OCI-LY1 (cell line): ENCODE measurements around the gene KBTBD12.

Source experiments
- H2AFZ ChIP-seq: fragments of 200-600 bp; sonication (generic), shearing (Covaris generic); 2 replicates; pipeline ENCODE4 v1.6.0; 2014; ENCODE audit warnings: antibody characterized with exemption, mild to moderate bottlenecking, low read length
- H3F3A ChIP-seq: fragments of 200-600 bp; sonication (generic), shearing (Covaris generic); 2 replicates; pipeline ENCODE4 v1.6.0; 2014; ENCODE audit warnings: mild to moderate bottlenecking, antibody characterized with exemption, low read length, moderate library complexity; ENCODE audit not compliant: insufficient read depth
- H3K27ac ChIP-seq: fragments of 200-600 bp; sonication (generic); 2 replicates; pipeline ENCODE4 v1.5.1; 2014; ENCODE audit warnings: low read length, mixed run types, mild to moderate bottlenecking, low read depth; ENCODE audit not compliant: poor library complexity, severe bottlenecking
- H3K27me3 ChIP-seq: fragments of 200-600 bp; sonication (generic); 2 replicates; pipeline ENCODE4 v1.6.0; 2014; ENCODE audit warnings: antibody characterized with exemption, mild to moderate bottlenecking, low read length, moderate library complexity; ENCODE audit not compliant: insufficient read depth
- H3K36me3 ChIP-seq: fragments of 200-600 bp; sonication (generic); 2 replicates; pipeline ENCODE4 v1.6.1; 2014; ENCODE audit warnings: mild to moderate bottlenecking, antibody characterized with exemption, low read length, moderate library complexity, mixed read lengths; ENCODE audit not compliant: insufficient read depth
- H3K4me1 ChIP-seq: fragments of 200-600 bp; sonication (generic); 2 replicates; pipeline ENCODE4 v1.5.1; 2014; ENCODE audit warnings: mild to moderate bottlenecking, low read length, moderate library complexity; ENCODE audit not compliant: insufficient read depth, severe bottlenecking
- H3K4me2 ChIP-seq: fragments of 200-600 bp; sonication (generic), shearing (Covaris generic); 2 replicates; pipeline ENCODE4 v1.6.1; 2014; ENCODE audit warnings: low read length
- H3K4me3 ChIP-seq: fragments of 200-600 bp; sonication (generic); 2 replicates; pipeline ENCODE4 v1.5.1; 2014; ENCODE audit warnings: low read length, low read depth, mild to moderate bottlenecking, mixed read lengths; ENCODE audit not compliant: poor library complexity, severe bottlenecking
- H3K79me2 ChIP-seq: fragments of 200-600 bp; shearing (Covaris generic); 2 replicates; pipeline ENCODE4 v1.6.1; 2016; ENCODE audit warnings: mixed run types, low read length, mixed read lengths; ENCODE audit not compliant: insufficient read depth
- H3K9ac ChIP-seq: fragments of 200-600 bp; sonication (generic), shearing (Covaris generic); 2 replicates; pipeline ENCODE4 v1.6.1; 2014; ENCODE audit warnings: mild to moderate bottlenecking, low read length, mixed read lengths
- H3K9me2 ChIP-seq: fragments of 200-600 bp; sonication (generic), shearing (Covaris generic); 2 replicates; pipeline ENCODE4 v1.6.1; 2014; ENCODE audit warnings: low read depth, mild to moderate bottlenecking, low read length, mixed read lengths
- H3K9me3 ChIP-seq: fragments of 200-600 bp; shearing (Covaris generic); 2 replicates; pipeline ENCODE4 v1.6.1; 2014; ENCODE audit warnings: low read length, mixed read lengths
- H4K20me1 ChIP-seq: fragments of 200-600 bp; sonication (generic), shearing (Covaris generic); 2 replicates; pipeline ENCODE4 v1.6.0; 2016; ENCODE audit warnings: mild to moderate bottlenecking, low read length; ENCODE audit not compliant: insufficient read depth
- CTCF ChIP-seq: fragments of 200-600 bp; sonication (generic), shearing (Covaris generic); IDR thresholded peaks from 2 replicates; pipeline ENCODE4 v1.5.1; 2017; ENCODE audit warnings: mild to moderate bottlenecking, antibody characterized with exemption, low read length, moderate library complexity, mixed read lengths
- EZH2 ChIP-seq: fragments of 200-600 bp; sonication (generic), shearing (Covaris generic); IDR thresholded peaks from 2 replicates; pipeline ENCODE4 v1.8.0; 2017; ENCODE audit warnings: borderline replicate concordance, mixed run types, mild to moderate bottlenecking, antibody characterized with exemption, low read length, moderate library complexity, mixed read lengths

KBTBD12 gene

GRCh38 chr3:127981097-127981496, 66.1 kb downstream of the KBTBD12 start:
- H3K4me2 ChIP-seq, result no peak overlapping the region
- H3K9me2 ChIP-seq, result no peaks in the 10 kb centered on the region
- H3K36me3 ChIP-seq, result no peaks in the 10 kb centered on the region
- TF ChIP-seq CTCF (no peak), EZH2 (no peak)
- H3K79me2 ChIP-seq, result no peaks in the 10 kb centered on the region
- H3K27ac ChIP-seq, result no peak overlapping the region
- no peaks in the 10 kb centered on the region; the same call in 1 of the 2 replicates for H3K27me3 ChIP-seq
- H3K9me3 ChIP-seq, result no peaks in the 10 kb centered on the region
- no peaks in the 10 kb centered on the region for H4K20me1 ChIP-seq
- no peak overlapping the region for H3K4me3 ChIP-seq
- H3F3A ChIP-seq, result no peaks in the 10 kb centered on the region
- H2AFZ ChIP-seq, result no peak overlapping the region
- no peak overlapping the region for H3K9ac ChIP-seq
- no peaks in the 10 kb centered on the region for H3K4me1 ChIP-seq

- H3K4me3 ChIP-seq, result no peak overlapping the region
- no peaks in the 10 kb centered on the region for H3K9me3 ChIP-seq
- H3K9me2 ChIP-seq, result no peaks in the 10 kb centered on the region
- H3K27me3 ChIP-seq, result no peaks in the 10 kb centered on the region; the same call in 1 of the 2 replicates
- H3K4me2 ChIP-seq, result no peak overlapping the region
- H3K9ac ChIP-seq, result no peak overlapping the region
- TF ChIP-seq EZH2, result no peak
- no peak for TF ChIP-seq CTCF
- H3K79me2 ChIP-seq, result no peaks in the 10 kb centered on the region
- no peak overlapping the region for H2AFZ ChIP-seq
- H3F3A ChIP-seq, result no peaks in the 10 kb centered on the region
- no peaks in the 10 kb centered on the region for H4K20me1 ChIP-seq
- H3K36me3 ChIP-seq, result no peaks in the 10 kb centered on the region
- H3K27ac ChIP-seq, result no peak overlapping the region
- H3K4me1 ChIP-seq, result no peaks in the 10 kb centered on the region
Observed at GRCh38 chr3:127982155-127982554, 67.1 kb downstream of the KBTBD12 start.

GRCh38 chr3:127984241-127984975, 69.4 kb downstream of the KBTBD12 start:
- no peaks in the 10 kb centered on the region for H3K9me2 ChIP-seq
- H2AFZ ChIP-seq, result no peak overlapping the region
- TF ChIP-seq CTCF, result no peak
- no peak for TF ChIP-seq EZH2
- H3K9ac ChIP-seq, result no peak overlapping the region
- H3K27ac ChIP-seq, result no peak overlapping the region
- H3K4me2 ChIP-seq, result no peak overlapping the region
- H3F3A ChIP-seq, result no peaks in the 10 kb centered on the region
- no peaks in the 10 kb centered on the region for H4K20me1 ChIP-seq
- H3K9me3 ChIP-seq, result no peaks in the 10 kb centered on the region
- H3K4me3 ChIP-seq, result no peak overlapping the region
- H3K4me1 ChIP-seq, result no peaks in the 10 kb centered on the region
- no peaks in the 10 kb centered on the region for H3K36me3 ChIP-seq
- peaks cover 5% of the 10 kb centered on the region; the same call in 1 of the 2 replicates for H3K27me3 ChIP-seq
- no peaks in the 10 kb centered on the region for H3K79me2 ChIP-seq
